ENCODE results near the gene LRRC4C.
A peak's percentile ranks its signal among the peaks of the same experiment; 100 is the strongest.

LRRC4C gene

DNA sequence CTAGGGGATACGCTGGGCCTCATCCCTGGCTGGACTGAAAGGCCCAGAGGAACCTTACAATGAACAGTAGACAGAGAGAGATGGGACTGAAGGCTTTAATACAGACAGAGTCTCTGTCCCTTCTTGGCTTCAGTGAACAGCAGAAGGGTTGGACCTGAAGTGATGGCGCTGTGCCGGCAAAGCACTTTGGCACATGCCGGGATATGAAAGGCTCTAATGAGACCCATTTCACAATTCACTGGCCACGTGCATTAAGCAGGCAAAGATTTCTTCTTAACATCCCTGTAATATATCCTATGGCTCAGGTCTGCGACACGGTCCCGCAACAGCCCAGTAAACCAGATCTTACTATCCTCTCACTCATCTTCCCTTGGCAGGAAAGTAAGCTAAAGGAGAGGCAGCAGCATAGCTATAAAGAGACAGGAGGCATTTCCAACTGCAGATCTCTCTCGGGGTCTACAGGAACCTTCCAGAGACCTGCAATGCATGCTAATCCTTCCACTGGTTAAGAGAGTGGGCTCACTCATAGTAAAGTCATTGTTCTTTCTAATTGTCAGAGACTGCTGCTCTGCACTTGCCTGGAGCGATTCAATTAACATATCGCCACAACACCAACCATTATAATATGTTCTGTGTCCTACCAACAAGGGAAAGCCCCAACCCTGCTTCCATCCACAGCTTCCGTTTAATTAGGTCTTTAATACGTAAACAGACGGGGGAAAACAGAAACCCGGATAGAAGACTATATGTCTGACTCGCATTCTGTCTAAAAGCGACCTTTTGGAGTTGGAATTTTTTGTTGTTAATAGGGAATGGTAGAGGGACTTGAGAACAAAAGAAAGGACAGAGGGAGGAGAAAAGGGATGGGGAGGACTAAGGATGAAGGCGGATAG, 1179.0 kb downstream of the LRRC4C start:
- peak; percentile 88 for DNase-seq

GRCh38 chr11:40276960-40277359, 1182.5 kb downstream of the LRRC4C start:
- DNase-seq: no peak

DNA sequence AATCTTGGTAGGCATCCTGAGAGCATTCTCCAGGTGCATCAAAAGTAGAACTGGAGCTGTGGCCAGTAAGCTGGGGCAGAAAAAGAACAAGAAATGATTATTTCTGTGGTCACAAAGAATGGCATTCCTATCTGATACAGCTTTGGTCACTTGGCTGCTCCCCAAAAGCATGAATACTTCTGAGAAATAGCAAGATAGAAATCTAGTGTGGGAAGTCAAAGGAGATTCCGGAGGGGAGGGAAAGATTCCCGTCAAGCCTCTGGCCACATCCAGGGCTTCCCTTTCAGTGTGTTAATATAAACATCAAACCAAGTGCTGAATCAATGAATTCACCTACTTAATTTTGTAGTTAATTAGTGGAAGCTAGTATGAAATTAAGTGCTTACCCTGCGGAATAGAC, 1185.4 kb downstream of the LRRC4C start:
- DNase-seq: no peak

GRCh38 chr11:40273192-40273732, 1186.2 kb downstream of the LRRC4C start:
- peak; percentile 86 for DNase-seq

- no peak for DNase-seq
These were observed 1188.1 kb downstream of the LRRC4C start for GRCh38 chr11:40271361-40271760.

- DNase-seq: no peak
These were observed 1189.6 kb downstream of the LRRC4C start for GRCh38 chr11:40269865-40270264.

DNA sequence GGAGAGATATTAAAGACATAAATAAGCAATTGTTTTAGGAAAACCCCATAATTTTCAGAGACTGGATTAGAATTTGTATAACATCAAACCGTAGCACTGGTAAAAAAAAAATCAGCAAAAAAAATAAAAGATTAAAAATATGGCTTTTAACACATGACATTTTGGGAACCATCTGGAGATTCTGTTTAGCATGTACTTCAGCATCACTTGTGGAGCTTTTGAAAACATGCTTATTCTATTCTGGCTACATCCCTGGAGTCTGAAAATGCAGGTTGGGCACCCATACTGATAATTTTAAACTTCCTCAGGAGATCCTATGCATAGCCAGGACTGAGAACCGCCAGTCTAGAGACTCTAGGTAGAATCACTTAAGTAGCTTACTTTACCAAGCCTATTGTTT, 1190.9 kb downstream of the LRRC4C start:
- DNase-seq: no peak

- DNase-seq: no peak
These were observed 1204.0 kb downstream of the LRRC4C start for GRCh38 chr11:40255457-40255856.

GRCh38 chr11:40253166-40253565, 1206.3 kb downstream of the LRRC4C start:
- no peak for DNase-seq

GRCh38 chr11:40252236-40252635, 1207.2 kb downstream of the LRRC4C start:
- DNase-seq: no peak

DNA sequence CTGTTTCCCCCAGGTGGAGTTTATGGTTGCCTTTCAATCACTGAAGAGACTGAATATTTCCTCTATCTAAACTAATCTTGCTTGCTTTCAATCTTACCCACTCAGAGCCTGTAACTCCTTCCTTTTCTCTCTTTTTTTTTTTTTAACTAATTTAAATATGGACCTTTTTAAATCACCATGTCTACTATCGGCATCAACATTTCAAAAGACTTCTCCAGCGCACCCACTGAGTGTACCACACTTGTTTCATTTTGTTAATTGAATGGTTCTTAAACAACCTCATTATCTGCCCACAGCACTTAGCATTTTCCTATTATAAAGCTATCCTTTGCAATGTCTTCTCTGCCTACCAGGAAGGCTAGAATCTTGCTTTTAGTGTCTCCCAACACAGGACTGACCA, 1212.5 kb downstream of the LRRC4C start:
- DNase-seq: peak; percentile 63

DNA sequence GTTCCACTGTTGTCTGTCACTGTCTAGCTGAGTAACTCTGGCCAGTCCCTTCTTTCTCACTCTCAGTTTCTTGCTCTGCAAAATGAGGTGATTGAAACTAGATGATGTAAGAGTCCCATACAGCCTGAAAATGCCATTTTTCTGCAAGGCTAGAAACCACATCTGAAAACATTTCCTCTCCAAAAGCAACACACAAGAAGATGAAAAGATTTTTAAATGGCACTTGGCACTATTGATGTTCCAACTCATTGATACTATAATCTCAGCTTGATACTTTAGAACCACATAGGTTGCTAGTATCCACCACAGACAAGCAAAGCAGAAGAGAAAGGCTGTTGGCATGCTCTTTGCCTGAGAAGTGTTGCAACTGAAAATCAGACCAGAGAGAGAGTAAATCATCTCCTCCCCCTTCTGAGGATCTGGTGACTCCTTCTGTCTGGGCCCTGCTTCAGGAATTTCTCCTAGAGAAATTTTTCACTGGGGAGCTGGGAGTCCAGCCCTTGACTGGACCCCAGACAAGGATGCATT, 1217.9 kb downstream of the LRRC4C start:
- no peak for DNase-seq

DNA sequence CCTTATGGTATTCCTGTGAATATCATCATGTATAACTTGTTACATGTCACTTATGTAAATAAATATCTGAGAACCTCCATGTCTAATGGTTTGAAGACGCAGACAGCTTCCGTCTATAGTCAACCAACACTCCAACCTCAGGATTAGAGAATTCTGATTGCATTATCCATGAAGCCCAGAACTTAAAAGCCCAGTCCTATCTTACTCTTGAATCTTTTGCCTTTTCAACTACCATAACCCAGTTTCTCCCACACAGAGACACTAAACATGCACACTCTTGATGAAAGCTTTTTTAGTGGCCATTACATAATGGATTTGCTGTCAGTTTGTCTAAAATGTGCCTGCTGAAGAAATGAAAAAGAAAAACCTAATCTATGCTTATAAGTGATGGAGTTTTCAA, 1219.2 kb downstream of the LRRC4C start:
- DNase-seq: no peak

DNA sequence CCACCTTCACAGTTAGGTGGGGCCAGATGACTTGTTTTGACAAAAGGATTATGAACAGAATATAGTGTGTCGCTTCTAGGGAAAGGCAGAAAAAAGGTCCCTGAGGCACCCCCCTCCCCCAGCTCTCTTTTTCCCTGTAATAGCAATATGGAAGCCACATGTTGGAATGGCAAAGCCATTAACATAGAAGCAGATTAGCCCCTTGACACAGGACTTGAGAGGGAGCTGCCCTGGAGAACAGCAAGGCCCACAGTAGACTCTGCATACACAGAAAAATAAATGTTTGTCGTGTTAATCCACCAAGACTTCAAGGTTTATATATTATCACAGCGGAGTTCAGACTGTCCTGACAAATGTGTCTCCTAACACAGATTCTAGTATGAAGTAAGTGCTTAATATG, 1222.9 kb downstream of the LRRC4C start:
- DNase-seq: peak; percentile 70

GRCh38 chr11:40235841-40236240, 1223.6 kb downstream of the LRRC4C start:
- DNase-seq: peak; percentile 77

DNA sequence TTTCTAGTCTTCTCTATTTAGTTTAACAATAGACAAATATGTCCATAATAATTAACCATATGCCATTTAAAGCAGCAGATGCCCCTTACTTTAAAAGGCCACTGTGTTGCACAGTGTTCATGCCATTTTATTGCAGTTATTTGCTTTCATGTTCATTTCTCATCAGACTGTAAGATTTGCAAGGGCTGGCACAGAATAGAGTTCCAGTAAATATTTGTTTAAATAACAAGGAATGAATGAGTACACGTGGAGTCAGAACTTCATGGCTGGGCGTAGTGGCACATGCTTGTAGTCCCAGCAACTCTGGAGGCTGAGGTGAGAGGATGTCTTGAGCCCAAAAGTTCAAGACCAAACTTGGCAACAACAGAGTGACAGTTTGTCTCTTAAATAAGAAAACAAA, 1228.6 kb downstream of the LRRC4C start:
- DNase-seq: peak; percentile 95

DNA sequence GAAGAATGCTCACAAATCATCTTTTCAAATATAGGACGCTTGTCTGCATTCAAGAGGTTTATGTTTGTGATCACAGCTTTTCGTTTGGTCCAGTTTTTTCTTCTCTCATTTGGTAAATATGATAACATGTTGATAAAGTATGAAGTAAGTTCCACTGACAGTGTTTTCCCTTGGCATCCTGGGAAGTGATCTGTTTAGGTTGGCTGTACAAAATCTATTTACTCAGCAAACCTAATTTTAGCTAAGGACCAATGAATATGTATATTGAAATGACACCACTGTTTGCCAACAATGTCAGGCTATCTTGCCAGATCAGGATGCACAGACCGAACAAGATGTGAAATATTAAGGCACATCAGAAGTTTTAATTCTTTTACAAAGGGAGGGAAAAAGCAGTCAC, 1230.8 kb downstream of the LRRC4C start:
- peak; percentile 59 for DNase-seq

DNA sequence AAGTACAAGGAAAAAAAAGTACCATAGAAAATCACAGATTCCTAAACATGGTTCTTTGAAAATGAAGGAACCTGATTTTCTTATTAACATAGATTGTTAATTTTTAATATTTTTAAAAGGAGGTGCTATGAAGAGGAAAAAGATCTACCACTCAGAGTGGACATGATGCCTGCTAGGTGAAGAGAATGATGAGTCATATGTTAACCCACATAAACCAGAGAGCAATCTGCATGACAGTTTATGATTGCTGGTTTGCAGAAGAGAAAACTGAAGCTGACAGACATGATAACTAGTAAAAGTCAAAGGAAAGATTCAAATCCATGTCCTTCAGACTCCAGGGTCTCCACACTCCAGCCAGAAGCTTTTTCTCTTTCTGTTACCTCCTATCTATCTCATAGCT, 1231.7 kb downstream of the LRRC4C start:
- peak; percentile 71 for DNase-seq

DNA sequence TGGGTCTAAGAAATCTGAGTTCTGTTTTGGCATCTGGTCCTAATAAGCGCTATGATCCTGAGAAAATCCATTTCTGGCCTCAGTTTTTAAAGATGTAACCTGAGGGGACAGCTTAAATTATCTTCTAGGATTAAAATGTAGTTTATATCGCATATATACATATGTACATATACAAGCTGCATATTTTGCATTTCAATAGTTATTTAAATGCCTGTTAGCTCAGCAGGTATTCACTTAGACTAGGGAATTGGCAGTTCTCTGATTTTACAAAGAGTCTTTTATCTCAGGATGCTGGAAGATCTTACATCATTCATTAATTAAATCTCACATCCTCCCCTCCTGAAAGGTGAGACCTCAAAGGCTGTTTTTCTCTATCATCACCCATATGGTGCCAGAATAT, 1232.8 kb downstream of the LRRC4C start:
- peak; percentile 90 for DNase-seq

DNA sequence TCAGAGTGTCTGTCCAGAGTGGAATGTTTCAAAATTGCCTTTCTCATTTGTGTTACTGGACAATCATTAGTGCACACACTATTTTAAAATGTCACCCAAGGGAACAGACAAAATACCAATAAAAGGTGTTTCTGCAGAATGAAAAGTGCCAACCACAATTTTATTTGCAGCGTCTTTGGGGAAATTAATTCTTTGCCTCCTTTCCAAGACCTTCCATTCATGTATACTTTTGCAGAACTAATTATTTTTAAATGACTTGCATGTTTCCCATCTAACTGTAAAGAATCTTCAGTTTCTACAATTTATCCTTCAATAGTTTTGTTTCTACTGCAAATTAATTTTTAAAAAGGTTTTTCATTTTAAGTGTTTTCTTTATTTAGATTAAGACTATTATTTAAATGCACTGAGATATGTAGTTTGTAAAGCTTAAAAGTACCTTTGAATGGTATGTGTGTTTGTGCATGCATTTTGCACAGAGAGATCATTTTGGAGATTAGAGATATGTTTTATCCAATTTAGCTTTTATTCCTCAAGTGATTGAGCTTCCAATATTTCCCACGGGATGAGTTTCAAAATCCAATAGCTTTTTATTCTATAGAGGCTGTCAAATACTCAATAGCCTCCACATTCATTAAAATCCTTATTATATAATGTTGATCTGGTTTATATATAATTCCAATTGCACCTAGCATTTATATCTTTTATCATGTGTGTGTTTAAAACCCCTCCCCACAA, 1235.7 kb downstream of the LRRC4C start:
- DNase-seq: no peak

- no peak for DNase-seq
These were observed 1240.1 kb downstream of the LRRC4C start for GRCh38 chr11:40219401-40219800.

DNA sequence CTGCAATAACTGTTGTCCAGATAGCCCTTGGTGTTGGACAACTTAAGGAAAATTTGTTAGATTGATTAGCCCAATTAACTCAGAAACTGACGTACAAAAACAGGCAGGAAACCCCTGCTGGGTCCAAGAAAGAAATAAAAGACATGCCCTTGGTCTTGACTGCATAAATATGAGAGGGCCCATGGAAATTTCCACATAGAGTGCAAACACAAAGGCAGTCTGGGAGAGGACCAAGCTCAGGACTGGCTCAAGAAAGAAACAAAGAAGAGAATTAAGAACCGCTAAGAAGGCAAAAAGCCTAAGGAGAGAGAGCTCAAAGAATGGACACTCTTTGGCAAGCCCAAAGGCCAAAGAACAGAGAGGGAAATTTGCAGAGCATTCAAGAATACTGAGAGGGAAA, 1243.9 kb downstream of the LRRC4C start:
- DNase-seq: peak; percentile 70

DNA sequence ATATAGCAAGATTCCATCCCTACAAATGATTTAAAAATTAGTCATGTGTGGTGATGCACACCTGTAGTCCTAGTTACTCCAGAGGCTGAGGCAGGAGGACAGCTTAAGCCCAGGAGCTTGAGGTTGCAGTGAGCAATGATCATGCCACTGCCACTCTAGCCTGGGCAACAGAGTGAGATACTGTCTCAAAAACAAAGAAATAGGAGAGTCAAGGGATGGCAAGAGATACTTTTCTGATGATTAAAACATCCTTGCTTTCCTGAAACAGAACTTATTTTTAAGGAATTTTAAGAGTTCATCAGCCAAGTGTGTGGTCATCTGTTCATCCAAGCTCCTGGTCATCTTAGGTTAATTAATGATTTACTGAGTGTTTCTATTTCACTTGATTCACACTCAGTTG, 1252.0 kb downstream of the LRRC4C start:
- no peak for DNase-seq

DNA sequence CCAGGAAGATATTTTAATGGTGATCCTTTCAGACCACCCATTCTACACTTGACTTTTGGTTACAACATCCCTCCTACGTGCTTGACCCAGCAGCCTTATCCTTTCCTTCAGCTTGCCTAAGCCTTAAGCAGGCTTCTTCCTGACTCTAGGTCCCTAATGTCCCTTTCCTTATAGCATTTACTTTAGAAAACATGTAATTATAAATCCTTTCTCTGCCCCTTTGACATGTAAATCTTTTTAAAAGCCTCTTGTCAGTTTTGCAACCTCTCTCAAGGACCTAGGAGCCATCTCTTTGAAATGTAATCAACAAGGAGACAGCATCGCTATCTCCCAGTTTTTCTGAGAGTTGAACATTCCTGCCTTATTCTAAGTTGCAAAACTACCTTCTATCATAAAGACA, 1255.2 kb downstream of the LRRC4C start:
- peak; percentile 57 for DNase-seq

Measured in NCI-H69 (cell line).